Keratinocyte (primary cell): ENCODE measurements around the gene ZNF157.

Experiments
- CTCF ChIP-seq, 3 experiments: IDR thresholded peaks in 1 of 3; conservative IDR thresholded peaks in 1 of 3; optimal IDR thresholded peaks in 1 of 3; 2 replicates in 2 of 3; 3 replicates in 1 of 3; pipeline versions ENCODE3 to v1.5.1; 2011; ENCODE audit warnings: low read length in 3 of 3, mild to moderate bottlenecking in 3 of 3, moderate library complexity in 2 of 3, control low read depth in 1 of 3, inconsistent platforms in 1 of 3; ENCODE audit not compliant: insufficient read depth in 2 of 3; ENCODE audit errors: extremely low read depth in 1 of 3
- EZH2 ChIP-seq: IDR thresholded peaks from one replicate; pipeline ENCODE4 v1.6.1; 2012; ENCODE audit warnings: inconsistent platforms, mild to moderate bottlenecking, low read length, moderate library complexity

GRCh38 chrX:47390780-47391179 lies 20.4 kb downstream of the ZNF157 start:
- TF ChIP-seq CTCF (optimal IDR thresholded peaks at IDR 0.05 in 1 of 3, IDR thresholded peaks at IDR 0.05 in 1 of 3, conservative IDR thresholded peaks at IDR 0.05 in 1 of 3; ENCODE audit: extremely low read depth in 1 of 3, insufficient read depth in 2 of 3, low read length in 3 of 3), result no peak
- no peak for TF ChIP-seq EZH2
